ENCODE data around the gene CAPN2.

Gene CAPN2

DNA sequence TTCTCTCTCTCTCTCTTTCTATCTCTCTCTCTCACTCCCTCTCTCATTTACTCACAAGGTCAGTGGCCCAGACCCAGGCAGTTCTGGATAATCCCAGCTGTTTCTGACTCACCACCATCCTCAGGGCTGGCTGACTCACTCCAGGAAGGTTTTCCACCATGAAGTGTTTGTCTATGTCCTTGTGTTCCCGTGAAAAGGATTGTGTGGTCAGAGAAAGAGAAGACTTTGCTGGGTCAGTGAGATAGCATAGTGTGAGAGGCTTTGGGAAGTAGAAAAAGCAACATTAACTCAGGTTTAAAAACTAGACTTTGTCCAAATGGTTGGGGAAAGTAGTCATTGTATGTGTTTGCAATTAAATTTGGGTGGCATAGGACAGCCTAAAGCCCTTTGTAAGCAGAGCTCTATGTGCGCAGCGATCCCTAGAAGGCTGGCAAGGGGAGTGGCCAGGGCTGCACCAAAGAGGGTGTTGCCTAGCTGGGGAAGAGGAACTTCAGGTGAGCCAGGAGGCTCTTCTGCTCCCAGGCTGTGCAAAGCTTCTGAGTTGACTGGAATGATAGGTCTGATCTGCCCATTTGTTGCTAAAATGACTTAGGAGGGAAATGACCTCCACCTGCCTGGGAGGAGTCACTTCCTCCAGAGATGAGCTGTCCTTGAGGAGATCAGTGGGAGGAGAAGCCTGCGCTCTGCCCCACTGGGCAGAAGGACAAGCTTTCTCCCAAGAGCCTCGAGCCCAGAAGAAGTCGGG, 4.9 kb upstream of the CAPN2 start (continued):
- peak; percentile 91 for TF ChIP-seq PRDM10 (tag by site-specific recombination; IDR thresholded peaks at IDR 0.05)
- no peak for TF ChIP-seq ZNF529 (tag by site-specific recombination; IDR thresholded peaks at IDR 0.05; ENCODE audit: insufficient replicate concordance)
- no peak for TF ChIP-seq ZNF239 (tag by site-specific recombination; IDR thresholded peaks at IDR 0.05)
- TF ChIP-seq SALL2 (tag by site-specific recombination; IDR thresholded peaks at IDR 0.05; ENCODE audit: borderline replicate concordance): no peak
- TF ChIP-seq ATF2 (tag by site-specific recombination; IDR thresholded peaks at IDR 0.05; ENCODE audit: low read depth): no peak
- TF ChIP-seq WT1 (tag by site-specific recombination; IDR thresholded peaks at IDR 0.05): peak; percentile 56; the same call in 1 of the 2 replicates
- TF ChIP-seq ZNF785 (tag by site-specific recombination; IDR thresholded peaks at IDR 0.05): no peak
- no peak for TF ChIP-seq SCRT2 (tag by site-specific recombination; IDR thresholded peaks at IDR 0.05)
- no peak for TF ChIP-seq KLF7 (tag by site-specific recombination; IDR thresholded peaks at IDR 0.05; ENCODE audit: borderline replicate concordance)
- no peak for TF ChIP-seq ZNF48 (tag by site-specific recombination; IDR thresholded peaks at IDR 0.05)
- TF ChIP-seq ZNF830 (tag by site-specific recombination; IDR thresholded peaks at IDR 0.05; ENCODE audit: low read depth): no peak
- TF ChIP-seq ZNF138 (tag by site-specific recombination; IDR thresholded peaks at IDR 0.05; ENCODE audit: borderline replicate concordance): no peak
- no peak for TF ChIP-seq ZSCAN5A (tag by site-specific recombination; IDR thresholded peaks at IDR 0.05)
- peak; percentile 96 for TF ChIP-seq SP7 (tag by site-specific recombination; IDR thresholded peaks at IDR 0.05)
- TF ChIP-seq MZF1 (tag by site-specific recombination; IDR thresholded peaks at IDR 0.05; ENCODE audit: borderline replicate concordance): no peak
- TF ChIP-seq, protein P1, sequence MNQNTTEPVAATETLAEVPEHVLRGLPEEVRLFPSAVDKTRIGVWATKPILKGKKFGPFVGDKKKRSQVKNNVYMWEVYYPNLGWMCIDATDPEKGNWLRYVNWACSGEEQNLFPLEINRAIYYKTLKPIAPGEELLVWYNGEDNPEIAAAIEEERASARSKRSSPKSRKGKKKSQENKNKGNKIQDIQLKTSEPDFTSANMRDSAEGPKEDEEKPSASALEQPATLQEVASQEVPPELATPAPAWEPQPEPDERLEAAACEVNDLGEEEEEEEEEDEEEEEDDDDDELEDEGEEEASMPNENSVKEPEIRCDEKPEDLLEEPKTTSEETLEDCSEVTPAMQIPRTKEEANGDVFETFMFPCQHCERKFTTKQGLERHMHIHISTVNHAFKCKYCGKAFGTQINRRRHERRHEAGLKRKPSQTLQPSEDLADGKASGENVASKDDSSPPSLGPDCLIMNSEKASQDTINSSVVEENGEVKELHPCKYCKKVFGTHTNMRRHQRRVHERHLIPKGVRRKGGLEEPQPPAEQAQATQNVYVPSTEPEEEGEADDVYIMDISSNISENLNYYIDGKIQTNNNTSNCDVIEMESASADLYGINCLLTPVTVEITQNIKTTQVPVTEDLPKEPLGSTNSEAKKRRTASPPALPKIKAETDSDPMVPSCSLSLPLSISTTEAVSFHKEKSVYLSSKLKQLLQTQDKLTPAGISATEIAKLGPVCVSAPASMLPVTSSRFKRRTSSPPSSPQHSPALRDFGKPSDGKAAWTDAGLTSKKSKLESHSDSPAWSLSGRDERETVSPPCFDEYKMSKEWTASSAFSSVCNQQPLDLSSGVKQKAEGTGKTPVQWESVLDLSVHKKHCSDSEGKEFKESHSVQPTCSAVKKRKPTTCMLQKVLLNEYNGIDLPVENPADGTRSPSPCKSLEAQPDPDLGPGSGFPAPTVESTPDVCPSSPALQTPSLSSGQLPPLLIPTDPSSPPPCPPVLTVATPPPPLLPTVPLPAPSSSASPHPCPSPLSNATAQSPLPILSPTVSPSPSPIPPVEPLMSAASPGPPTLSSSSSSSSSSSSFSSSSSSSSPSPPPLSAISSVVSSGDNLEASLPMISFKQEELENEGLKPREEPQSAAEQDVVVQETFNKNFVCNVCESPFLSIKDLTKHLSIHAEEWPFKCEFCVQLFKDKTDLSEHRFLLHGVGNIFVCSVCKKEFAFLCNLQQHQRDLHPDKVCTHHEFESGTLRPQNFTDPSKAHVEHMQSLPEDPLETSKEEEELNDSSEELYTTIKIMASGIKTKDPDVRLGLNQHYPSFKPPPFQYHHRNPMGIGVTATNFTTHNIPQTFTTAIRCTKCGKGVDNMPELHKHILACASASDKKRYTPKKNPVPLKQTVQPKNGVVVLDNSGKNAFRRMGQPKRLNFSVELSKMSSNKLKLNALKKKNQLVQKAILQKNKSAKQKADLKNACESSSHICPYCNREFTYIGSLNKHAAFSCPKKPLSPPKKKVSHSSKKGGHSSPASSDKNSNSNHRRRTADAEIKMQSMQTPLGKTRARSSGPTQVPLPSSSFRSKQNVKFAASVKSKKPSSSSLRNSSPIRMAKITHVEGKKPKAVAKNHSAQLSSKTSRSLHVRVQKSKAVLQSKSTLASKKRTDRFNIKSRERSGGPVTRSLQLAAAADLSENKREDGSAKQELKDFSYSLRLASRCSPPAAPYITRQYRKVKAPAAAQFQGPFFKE (tag by site-specific recombination; IDR thresholded peaks at IDR 0.05; ENCODE audit: borderline replicate concordance): no peak
- peak; percentile 70 for TF ChIP-seq SP3 (tag by site-specific recombination; IDR thresholded peaks at IDR 0.05)
- TF ChIP-seq ZNF140 (tag by site-specific recombination; IDR thresholded peaks at IDR 0.05): no peak
- TF ChIP-seq ZNF214 (tag by site-specific recombination; IDR thresholded peaks at IDR 0.05; ENCODE audit: borderline replicate concordance): no peak
- TF ChIP-seq ZNF184 (tag by site-specific recombination; IDR thresholded peaks at IDR 0.05): no peak
- TF ChIP-seq ZNF148 (tag by site-specific recombination; IDR thresholded peaks at IDR 0.05; ENCODE audit: borderline replicate concordance): no peak
- TF ChIP-seq ZBTB8A (tag by site-specific recombination; IDR thresholded peaks at IDR 0.05): no peak
- TF ChIP-seq ZNF341 (tag by site-specific recombination; IDR thresholded peaks at IDR 0.05; ENCODE audit: low read depth): peak; percentile 26; the same call in 1 of the 2 replicates
- TF ChIP-seq ZNF660 (tag by site-specific recombination; IDR thresholded peaks at IDR 0.05): peak; percentile 92
- TF ChIP-seq ZNF707 (tag by site-specific recombination; IDR thresholded peaks at IDR 0.05): no peak

Data from HEK293 (cell line).